Measurements from ENCODE around the gene P4HA3.

- TF ChIP-seq CTCF (IDR thresholded peaks at IDR 0.05) (no peak), POLR2A (IDR thresholded peaks at IDR 0.05) (no peak)
Observed at GRCh38 chr11:74320538-74320937, 9.1 kb upstream of the P4HA3 start.

Measured in Peyer's patch (tissue), 4 donors.